ENCODE measurements around the gene EPHB2.

- TF ChIP-seq NPAS2 (CRISPR knock-in tag; IDR thresholded peaks at IDR 0.05; ENCODE audit: borderline replicate concordance) (no peak), REST (IDR thresholded peaks at IDR 0.05) (no peak), POLR2A (IDR thresholded peaks at IDR 0.05; ENCODE audit: low read length) (no peak), MAX (IDR thresholded peaks at IDR 0.05) (no peak), JUN (IDR thresholded peaks at IDR 0.05) (no peak), SMC3 (IDR thresholded peaks at IDR 0.05) (no peak), CTCF (IDR thresholded peaks at IDR 0.05) (no peak), RAD21 (conservative IDR thresholded peaks at IDR 0.05 in 1 of 2, IDR thresholded peaks at IDR 0.05 in 1 of 2) (no peak)
Measured at GRCh38 chr1:22819361-22819760, 108.7 kb downstream of the EPHB2 start.
